ENCODE results near the gene PERP.

Gene PERP

GRCh38 chr6:138044972-138045371, 62.2 kb downstream of the PERP start:
- no peak for DNase-seq (ENCODE audit: low spot score)

GRCh38 chr6:138044458-138044857, 62.8 kb downstream of the PERP start:
- no peak for DNase-seq (ENCODE audit: low spot score)
